Memory B cell (primary cell): ENCODE data around the gene NME5.

ENCODE experiments used
- ATAC-seq: fragments of 150-1000 bp; cut with Tn5 transposase; 2 replicates; pipeline ENCODE4 v1.10.0; 2021; ENCODE audit warnings: low read depth, mild to moderate bottlenecking, moderate library complexity
- DNase-seq, 2 donors: peaks; one replicate each; pipeline ENCODE4 v3.0.0; 2022; ENCODE audit warnings: low spot score in 2 of 2
- H3K27ac Mint-ChIP-seq: one replicate; pipeline ENCODE4 v1.8.0; 2022; ENCODE audit warnings: mild to moderate bottlenecking, moderate library complexity, mixed read lengths
- H3K27me3 Mint-ChIP-seq: one replicate; pipeline ENCODE4 v1.8.0; 2022; ENCODE audit warnings: mixed read lengths
- H3K36me3 Mint-ChIP-seq: one replicate; pipeline ENCODE4 v1.8.0; 2022; ENCODE audit warnings: mild to moderate bottlenecking, mixed read lengths
- H3K4me1 Mint-ChIP-seq: one replicate; pipeline ENCODE4 v1.8.0; 2022; ENCODE audit warnings: mixed read lengths
- H3K4me3 Mint-ChIP-seq: one replicate; pipeline ENCODE4 v1.8.0; 2022; ENCODE audit warnings: mild to moderate bottlenecking, moderate library complexity, mixed read lengths
- H3K9me3 Mint-ChIP-seq: one replicate; pipeline ENCODE4 v1.8.0; 2022; ENCODE audit warnings: mixed read lengths

NME5 gene

DNA sequence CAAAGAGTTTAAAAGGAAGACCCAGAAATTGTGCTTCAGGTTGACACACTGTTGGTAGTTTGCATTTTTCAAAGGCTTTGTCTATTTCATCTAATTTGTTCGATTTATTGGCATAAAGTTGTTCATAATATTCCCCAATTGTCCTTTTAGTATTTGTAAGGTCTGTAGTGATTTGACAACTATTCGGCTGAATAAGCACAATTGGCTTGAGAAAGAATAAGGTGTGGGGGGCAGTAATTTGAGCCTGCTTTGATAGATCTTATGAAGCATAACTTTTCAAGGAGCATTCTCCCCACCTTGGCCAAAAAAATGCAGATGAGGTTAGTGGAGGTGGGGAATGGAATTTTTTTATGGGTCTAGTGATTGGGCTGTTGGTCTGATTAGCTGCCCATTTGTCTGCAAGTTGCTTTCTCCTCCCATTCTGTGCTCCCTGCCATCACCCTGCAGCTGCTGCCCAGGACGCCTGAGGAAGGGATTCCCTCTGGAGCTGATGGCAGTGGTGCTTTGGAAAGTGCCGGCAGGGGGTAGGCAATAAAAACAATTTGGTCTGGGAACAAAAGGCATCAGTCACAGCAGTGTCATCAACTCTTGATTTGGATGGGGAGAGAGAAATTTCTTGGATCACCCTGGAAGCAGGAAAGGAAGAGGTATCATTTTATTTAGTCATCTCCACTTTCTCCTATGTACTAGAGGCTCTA, 28.8 kb downstream of the NME5 start:
- Mint-ChIP-seq H3K4me3 (no peak overlapping the region), H3K36me3 (no peaks in the 10 kb centered on the region), H3K4me1 (no peaks in the 10 kb centered on the region), H3K27ac (no peak overlapping the region), H3K9me3 (no peaks in the 10 kb centered on the region), H3K27me3 (peaks cover 2% of the 10 kb centered on the region)
- DNase-seq (no peak), ATAC-seq (no peak)

DNA sequence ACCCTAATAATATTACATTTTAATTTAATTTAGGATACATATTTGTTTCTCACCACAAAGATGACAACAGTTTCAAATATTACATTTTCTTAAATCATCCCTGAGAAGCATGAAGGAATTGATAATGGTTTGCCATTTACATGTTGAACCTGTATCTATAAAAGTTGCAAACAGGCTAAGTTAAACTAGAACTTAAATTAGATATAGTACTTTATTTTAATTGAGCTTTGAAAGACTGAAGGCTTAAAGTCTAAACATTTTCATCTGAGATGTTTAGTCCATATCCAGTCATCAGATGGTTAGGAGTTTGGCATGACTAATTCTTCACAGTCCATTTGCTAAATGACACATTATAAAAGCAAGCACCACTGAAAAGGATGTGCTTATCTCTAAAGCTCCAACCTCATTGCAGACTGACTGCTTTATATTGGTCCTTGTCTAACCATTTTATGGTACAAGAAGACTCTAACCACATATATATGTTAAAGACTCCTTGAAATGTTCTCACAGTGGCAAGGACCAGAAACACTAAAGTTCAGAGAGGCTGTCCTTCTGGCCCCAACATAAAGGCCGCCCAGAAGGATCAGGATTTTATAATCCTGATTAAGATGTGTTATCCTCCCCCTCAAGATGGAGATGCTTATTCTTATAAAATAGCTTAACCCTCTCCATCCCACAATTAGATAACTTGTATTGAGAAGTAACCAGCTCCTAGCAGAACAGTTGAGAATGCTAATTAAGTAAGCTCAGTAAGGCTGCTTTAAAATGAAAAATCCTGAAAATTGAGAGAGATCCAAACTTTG, 29.6 kb downstream of the NME5 start:
- DNase-seq (no peak), ATAC-seq (no peak)
- Mint-ChIP-seq H3K36me3 (no peaks in the 10 kb centered on the region), H3K27ac (no peak overlapping the region), H3K4me1 (no peaks in the 10 kb centered on the region), H3K27me3 (peaks cover 2% of the 10 kb centered on the region), H3K4me3 (no peak overlapping the region), H3K9me3 (no peaks in the 10 kb centered on the region)

DNA sequence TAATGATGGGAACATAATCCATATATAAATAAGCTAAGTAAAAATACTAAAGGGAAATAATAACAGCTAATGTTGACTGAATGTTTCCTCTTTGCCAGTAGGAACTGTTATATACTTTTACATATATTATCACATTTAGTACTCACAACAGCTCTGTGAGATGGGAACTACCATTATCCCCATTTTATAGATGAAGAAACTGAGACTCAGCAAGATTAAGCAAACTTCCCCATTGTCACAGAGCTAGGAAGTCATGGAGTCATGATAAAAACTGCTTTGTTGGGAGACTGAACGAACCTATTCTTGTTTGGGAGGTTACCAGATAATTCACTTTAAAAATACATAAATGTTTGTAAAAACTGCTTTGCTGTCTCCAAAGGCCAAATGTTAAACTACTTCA, 32.0 kb downstream of the NME5 start:
- Mint-ChIP-seq H3K27me3 (peaks cover 2% of the 10 kb centered on the region), H3K36me3 (no peaks in the 10 kb centered on the region), H3K27ac (no peak overlapping the region), H3K4me3 (no peak overlapping the region), H3K4me1 (peaks cover 9% of the 10 kb centered on the region), H3K9me3 (no peaks in the 10 kb centered on the region)
- DNase-seq (no peak), ATAC-seq (no peak)

DNA sequence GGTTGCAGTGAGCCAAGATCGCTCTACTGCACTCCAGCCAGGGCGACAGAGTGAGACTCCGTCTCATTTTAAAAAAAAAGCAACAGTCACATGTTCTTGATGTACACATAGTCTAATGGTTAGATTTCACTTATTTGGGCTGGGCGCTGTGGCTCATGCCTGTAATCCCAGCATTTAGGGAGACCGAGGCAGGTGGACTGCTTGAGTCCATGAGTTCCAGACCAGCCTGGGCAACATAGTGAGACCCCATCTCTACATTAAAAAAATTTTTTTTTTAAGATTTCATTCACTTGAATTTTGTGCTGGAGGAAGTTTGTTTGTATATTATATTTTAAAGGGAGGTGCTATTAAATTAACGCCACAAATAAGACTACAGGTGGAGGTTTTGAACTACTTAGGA, 33.5 kb downstream of the NME5 start:
- no peaks in the 10 kb centered on the region for H3K36me3 Mint-ChIP-seq
- no peak overlapping the region for H3K4me3 Mint-ChIP-seq
- H3K9me3 Mint-ChIP-seq, result no peaks in the 10 kb centered on the region
- H3K27ac Mint-ChIP-seq, result no peak overlapping the region
- no peak for DNase-seq
- no peaks in the 10 kb centered on the region for H3K27me3 Mint-ChIP-seq
- H3K4me1 Mint-ChIP-seq, result peaks cover 16% of the 10 kb centered on the region
- ATAC-seq, result no peak

DNA sequence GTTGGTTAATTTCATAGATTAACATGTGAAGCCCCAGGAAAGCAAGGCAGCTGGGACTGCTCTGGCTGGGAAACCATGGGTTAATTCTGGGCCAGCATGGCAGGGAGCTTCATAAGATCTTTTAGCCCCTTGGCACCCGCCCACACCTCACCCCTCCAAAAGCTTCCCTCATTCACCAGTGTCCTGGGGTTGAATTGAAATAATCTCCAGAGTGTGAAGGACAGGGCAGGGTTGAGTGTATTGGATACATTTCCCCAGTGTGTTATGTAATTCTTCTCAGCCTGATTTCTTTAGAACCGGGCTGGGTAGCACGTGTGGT, 36.0 kb downstream of the NME5 start:
- H3K4me1 Mint-ChIP-seq, result peaks cover 16% of the 10 kb centered on the region
- peaks cover 2% of the 10 kb centered on the region for H3K36me3 Mint-ChIP-seq

DNA sequence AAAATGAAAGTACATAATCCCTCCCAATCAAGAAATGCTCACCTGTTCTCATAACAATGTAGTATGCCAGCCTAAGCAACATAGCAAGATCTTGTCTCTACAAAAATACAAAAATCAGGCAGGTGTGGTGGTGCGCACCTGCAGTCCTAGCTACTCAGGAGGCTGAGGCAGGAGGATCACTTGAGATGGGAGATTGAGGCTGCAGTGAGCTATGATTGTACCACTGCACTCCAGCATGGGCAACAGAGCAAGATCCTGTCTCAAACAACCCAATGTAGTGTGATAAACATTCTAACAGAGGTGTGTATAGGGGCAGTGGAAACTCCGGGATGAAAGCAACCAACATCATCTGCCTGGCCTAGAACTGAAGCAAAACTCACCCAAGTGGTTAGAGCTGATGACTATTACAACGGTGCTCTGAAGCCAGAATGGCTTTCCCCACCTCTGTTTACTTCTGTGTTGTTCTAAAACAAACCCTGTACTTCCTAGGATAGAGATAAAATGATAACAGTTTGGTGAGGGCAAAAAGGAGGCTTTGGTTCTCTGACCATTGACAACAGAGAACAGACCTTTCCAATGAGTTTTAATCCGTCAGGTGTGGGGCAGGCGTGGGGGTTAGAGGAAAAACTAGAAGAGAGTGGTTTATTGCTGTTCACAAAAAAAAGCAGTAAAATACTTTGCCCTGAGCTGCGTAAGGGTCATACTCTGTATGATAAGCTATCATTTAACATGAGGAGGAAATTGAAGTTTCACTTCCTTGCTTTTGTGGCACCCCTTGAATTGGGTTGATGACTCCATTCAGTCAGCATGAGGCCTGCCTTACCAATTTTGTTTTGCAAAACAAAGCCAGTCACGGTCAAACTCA, 36.5 kb downstream of the NME5 start:
- Mint-ChIP-seq H3K36me3 (peaks cover 2% of the 10 kb centered on the region), H3K4me1 (peaks cover 16% of the 10 kb centered on the region), H3K27me3 (peaks cover 6% of the 10 kb centered on the region), H3K4me3 (peak overlapping the region; percentile 24), H3K9me3 (no peaks in the 10 kb centered on the region), H3K27ac (peak overlapping the region; percentile 85)
- ATAC-seq (peak; percentile 100), DNase-seq (peak; percentile 25 to 35)

More for the DNA sequence above, 36.0 kb downstream of the NME5 start:
- no peak for DNase-seq
- no peak for ATAC-seq
- Mint-ChIP-seq H3K27ac (peak overlapping the region; percentile 85), H3K4me3 (no peak overlapping the region), H3K27me3 (peaks cover 6% of the 10 kb centered on the region), H3K9me3 (no peaks in the 10 kb centered on the region)

DNA sequence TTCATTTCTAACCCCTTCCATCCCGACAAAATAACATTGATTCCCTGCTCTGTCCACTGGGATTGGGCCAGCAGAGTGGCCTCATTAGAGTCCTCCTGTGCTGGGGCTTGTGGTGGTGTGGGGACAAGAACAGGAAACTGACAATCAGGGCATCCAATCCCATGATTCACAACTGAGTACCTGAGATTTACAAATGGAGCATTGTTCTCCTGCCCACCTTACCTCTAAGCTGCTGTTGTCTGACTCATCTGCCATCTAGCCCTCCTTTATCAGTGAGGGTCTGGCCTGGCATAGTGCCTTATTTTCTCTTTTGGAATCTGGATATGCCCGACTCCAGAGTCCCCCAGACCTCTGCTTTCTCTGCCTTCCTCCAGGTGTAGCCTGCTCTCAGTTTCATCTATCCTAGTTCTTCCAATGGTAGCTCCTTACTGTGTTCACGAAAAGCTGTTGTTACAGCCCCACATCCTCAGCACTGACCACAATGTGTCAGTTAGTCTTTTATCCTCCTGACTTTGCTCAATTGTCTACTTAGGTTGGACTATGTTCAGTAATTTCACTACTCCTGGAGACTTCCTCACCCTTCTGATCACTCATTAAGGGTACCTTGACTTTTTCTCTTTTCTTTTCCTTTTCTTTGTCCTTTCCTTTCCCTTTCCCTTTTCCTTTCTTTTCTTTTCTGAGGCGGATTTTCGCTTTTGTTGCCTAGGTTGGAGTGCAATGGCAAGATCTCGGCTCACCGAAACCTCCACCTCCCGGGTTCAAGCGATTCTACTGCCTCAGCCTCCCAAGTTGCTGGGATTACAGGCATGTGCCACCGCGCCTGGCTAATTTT, 42.0 kb downstream of the NME5 start:
- Mint-ChIP-seq H3K9me3 (no peaks in the 10 kb centered on the region), H3K27me3 (peaks cover 9% of the 10 kb centered on the region), H3K4me1 (peaks cover 7% of the 10 kb centered on the region), H3K27ac (no peak overlapping the region), H3K36me3 (peaks cover 2% of the 10 kb centered on the region), H3K4me3 (no peak overlapping the region)
- ATAC-seq, result no peak
- DNase-seq, result no peak

DNA sequence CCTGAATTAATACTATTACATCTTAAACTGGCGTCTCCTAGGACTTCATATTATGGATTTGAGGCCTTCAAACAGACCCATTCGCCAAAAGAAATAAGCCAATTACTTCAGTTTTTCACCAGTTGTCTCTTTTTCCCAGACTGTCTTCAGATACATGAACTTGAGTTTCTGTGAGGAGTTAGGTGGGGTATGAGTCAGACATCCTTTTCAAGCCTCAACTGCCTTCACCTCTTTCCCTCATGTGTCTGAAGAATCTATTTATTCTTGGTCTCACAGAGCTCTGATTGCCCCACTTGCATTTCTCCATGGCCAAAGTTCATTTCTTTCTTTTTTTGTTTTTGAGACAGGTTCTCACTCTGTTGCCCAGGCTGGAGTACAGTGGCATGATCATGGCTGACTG, 42.9 kb downstream of the NME5 start:
- Mint-ChIP-seq H3K27ac (no peak overlapping the region), H3K9me3 (no peaks in the 10 kb centered on the region), H3K4me3 (no peak overlapping the region), H3K36me3 (peaks cover 2% of the 10 kb centered on the region), H3K27me3 (peaks cover 9% of the 10 kb centered on the region), H3K4me1 (peaks cover 3% of the 10 kb centered on the region)
- ATAC-seq, result no peak
- no peak for DNase-seq

DNA sequence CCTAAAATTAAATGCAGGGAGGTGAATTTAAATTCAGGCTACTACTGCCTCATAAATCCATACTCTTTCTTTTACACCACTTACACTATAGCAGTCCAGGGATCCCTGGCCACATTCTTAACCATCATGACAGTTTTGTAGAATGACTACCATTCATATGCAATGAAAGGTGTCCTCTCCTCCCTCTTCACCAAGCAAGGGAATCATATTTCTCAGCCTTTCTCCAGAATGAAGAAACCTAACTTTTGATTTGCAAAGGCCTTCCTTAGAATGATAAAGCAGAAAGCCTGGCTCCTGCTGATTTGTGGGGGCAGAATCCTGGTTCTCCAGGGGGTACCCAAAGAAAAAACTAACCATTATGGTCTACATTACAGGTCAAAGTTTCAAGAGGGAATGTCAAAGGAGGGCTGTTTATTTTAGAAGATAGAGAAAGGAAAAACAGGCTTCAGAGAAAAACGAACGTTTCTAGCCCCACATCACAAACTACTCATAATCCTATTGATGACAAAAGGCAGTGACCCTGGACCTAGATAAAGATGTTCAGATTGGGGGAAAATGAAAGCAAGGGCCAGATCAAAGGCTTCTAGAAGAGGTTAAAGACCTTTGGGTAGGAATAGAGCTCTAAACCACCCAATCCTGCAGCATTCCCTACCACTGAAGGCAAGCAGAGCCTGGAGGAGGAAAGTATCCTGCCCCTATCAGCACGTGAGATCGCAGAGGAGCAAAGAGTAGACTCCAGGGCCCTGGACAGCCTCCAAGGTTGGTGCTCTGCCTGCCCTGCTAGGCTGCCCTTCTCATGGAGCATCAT, 43.9 kb downstream of the NME5 start:
- no peaks in the 10 kb centered on the region for H3K4me1 Mint-ChIP-seq
- DNase-seq (no peak), ATAC-seq (no peak)
- H3K4me3 Mint-ChIP-seq, result no peak overlapping the region
- peaks cover 2% of the 10 kb centered on the region for H3K36me3 Mint-ChIP-seq
- H3K9me3 Mint-ChIP-seq, result no peaks in the 10 kb centered on the region
- H3K27me3 Mint-ChIP-seq, result peaks cover 9% of the 10 kb centered on the region
- H3K27ac Mint-ChIP-seq, result no peak overlapping the region

DNA sequence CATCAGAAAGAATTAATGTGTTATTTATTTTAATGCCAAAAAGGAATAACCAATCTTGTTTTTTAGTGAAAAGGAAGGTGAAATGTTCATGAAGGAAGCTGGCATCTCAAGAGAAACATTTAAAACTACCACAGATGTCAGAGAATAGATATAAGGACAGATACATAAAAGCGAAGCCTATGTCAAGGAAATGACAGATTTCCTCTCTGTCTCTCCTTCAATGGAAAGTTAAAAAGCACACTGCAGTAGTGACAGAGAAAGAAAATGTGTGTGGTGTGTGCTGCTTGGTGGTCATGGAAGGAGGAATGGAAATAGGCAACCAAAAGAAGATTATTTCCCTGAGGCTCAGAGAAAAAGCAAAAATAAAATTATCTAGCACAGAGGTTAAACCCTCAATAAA, 46.2 kb downstream of the NME5 start:
- H3K27me3 Mint-ChIP-seq, result peaks cover 3% of the 10 kb centered on the region
- no peak overlapping the region for H3K4me3 Mint-ChIP-seq
- no peak for ATAC-seq
- no peak overlapping the region for H3K27ac Mint-ChIP-seq
- DNase-seq, result no peak
- no peaks in the 10 kb centered on the region for H3K9me3 Mint-ChIP-seq
- no peaks in the 10 kb centered on the region for H3K36me3 Mint-ChIP-seq
- H3K4me1 Mint-ChIP-seq, result no peaks in the 10 kb centered on the region

DNA sequence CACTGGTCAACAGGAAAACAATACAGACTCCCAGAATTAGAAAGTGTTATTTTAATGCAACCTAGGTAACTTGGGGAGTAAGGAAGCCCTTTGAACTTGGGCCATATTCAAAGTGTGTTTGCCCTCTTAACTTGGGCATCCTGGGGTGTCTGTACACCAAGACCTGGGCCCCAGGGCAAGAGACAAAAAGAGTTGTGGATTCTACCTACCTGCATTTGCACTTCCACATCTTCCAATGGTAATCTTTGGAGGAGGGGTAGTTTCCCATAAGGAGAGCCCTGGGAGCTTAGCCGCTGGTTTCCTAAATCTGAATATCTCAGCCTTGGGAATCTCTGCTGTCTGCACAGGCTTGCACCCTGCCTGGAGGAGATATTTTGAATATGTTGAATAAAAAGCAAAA, 46.9 kb downstream of the NME5 start:
- no peaks in the 10 kb centered on the region for H3K4me1 Mint-ChIP-seq
- H3K4me3 Mint-ChIP-seq, result no peak overlapping the region
- no peaks in the 10 kb centered on the region for H3K9me3 Mint-ChIP-seq
- H3K36me3 Mint-ChIP-seq, result no peaks in the 10 kb centered on the region
- ATAC-seq, result no peak
- peaks cover 3% of the 10 kb centered on the region for H3K27me3 Mint-ChIP-seq
- no peak overlapping the region for H3K27ac Mint-ChIP-seq
- DNase-seq, result no peak

DNA sequence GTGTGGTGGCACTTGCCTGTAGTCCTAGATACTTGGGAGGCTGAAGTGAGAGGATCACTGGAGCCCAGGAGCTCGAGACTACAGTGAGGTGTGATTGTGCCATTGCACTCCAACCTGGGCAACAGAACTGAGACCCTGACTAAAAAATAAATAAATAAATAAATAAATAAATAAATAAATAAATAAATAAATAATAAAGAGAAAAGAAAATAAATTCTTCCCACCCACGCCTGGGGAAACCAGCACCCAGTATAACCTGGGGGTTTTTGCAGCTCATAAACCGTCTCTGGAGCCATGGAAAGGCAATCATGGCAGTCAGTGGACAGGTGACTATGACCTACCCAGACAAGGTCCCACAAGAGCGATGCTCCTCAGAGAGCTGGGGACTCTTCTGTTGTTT, 47.5 kb downstream of the NME5 start:
- DNase-seq (no peak), ATAC-seq (no peak)
- Mint-ChIP-seq H3K9me3 (no peaks in the 10 kb centered on the region), H3K4me3 (no peak overlapping the region), H3K27me3 (peaks cover 1% of the 10 kb centered on the region), H3K4me1 (no peaks in the 10 kb centered on the region), H3K27ac (no peak overlapping the region), H3K36me3 (no peaks in the 10 kb centered on the region)

DNA sequence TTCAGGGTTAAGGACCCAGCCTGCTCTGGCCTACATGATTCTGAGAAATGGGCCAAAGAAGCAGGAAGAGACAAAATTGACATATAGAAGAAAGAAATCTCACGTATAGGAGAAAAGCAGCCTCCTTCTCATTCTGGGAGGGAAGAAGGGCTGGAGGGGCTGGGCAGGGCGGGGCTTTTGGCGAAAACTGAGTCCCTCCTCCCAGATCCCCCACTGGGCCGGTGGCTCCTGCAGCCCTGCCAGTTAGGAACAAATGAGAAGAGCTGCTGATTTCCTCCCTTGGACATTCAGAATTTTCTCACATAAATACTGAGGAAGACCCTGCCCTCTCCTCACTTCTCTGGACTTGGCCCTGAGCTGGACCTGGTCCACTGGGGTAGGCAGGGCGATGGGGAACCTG, 55.5 kb downstream of the NME5 start, which contains the start of gene WNT8A:
TSS of gene WNT8A (plus strand) at position 332 of the 400 bp plus-strand sequence. CDS start 95 bp downstream, outside the sequence.
- Mint-ChIP-seq H3K4me3 (no peak within 1 kb of the TSS), H3K4me1 (peaks cover 6% of the 10 kb centered on the region)
- no peak for DNase-seq

More for the DNA sequence above, 55.5 kb downstream of the NME5 start, which contains the start of gene WNT8A:
- ATAC-seq, result no peak
- H3K27ac Mint-ChIP-seq, result peak within 1 kb of the TSS; percentile 47
- peaks cover 3% of the 10 kb centered on the region for H3K27me3 Mint-ChIP-seq
- H3K9me3 Mint-ChIP-seq, result no peaks in the 10 kb centered on the region
- no peaks in the 10 kb centered on the region for H3K36me3 Mint-ChIP-seq
